HEK293T (cell line): Measurements from ENCODE around the gene DYNLRB1.

Experiments
- BHLHE40 ChIP-seq: fragments of 450-650 bp; IDR thresholded peaks from 2 replicates; pipeline ENCODE4 v1.6.1; 2016; ENCODE audit warnings: mild to moderate bottlenecking, moderate library complexity, borderline replicate concordance
- CTBP1 ChIP-seq: fragments of 450-650 bp; IDR thresholded peaks from 2 replicates; pipeline ENCODE4 v1.6.1; 2016; ENCODE audit warnings: borderline replicate concordance
- FOXK2 ChIP-seq: fragments of 450-650 bp; IDR thresholded peaks from 2 replicates; pipeline ENCODE4 v1.6.1; 2016; ENCODE audit warnings: mild to moderate bottlenecking
- FOXM1 ChIP-seq: fragments of 450-650 bp; IDR thresholded peaks from 2 replicates; pipeline ENCODE4 v1.6.1; 2017; ENCODE audit warnings: mild to moderate bottlenecking, borderline replicate concordance
- HDGF ChIP-seq: fragments of 450-650 bp; IDR thresholded peaks from 2 replicates; pipeline ENCODE4 v1.6.1; 2017; ENCODE audit warnings: antibody characterized with exemption, borderline replicate concordance
- L3MBTL2 ChIP-seq: fragments of 450-650 bp; conservative IDR thresholded peaks from 2 replicates; pipeline ENCODE4 v1.6.1; 2016; ENCODE audit warnings: mild to moderate bottlenecking
- LEF1 ChIP-seq: fragments of 450-650 bp; IDR thresholded peaks from 2 replicates; pipeline ENCODE4 v1.6.1; 2017; ENCODE audit warnings: mild to moderate bottlenecking, borderline replicate concordance
- NFRKB ChIP-seq: fragments of 450-650 bp; IDR thresholded peaks from 2 replicates; pipeline ENCODE4 v1.6.1; 2016; ENCODE audit warnings: mild to moderate bottlenecking, moderate library complexity
- SP1 ChIP-seq: fragments of 450-650 bp; IDR thresholded peaks from 2 replicates; pipeline ENCODE4 v1.6.1; 2017
- SUZ12 ChIP-seq: fragments of 450-650 bp; IDR thresholded peaks from 2 replicates; pipeline ENCODE4 v1.6.1; 2016; ENCODE audit warnings: mild to moderate bottlenecking
- TARDBP ChIP-seq: fragments of 450-650 bp; IDR thresholded peaks from 2 replicates; pipeline ENCODE4 v1.6.1; 2016
- TF ChIP-seq, protein P1 (sequence below): fragments of 450-650 bp; IDR thresholded peaks from 2 replicates; pipeline ENCODE4 v1.6.1; 2016

DNA sequence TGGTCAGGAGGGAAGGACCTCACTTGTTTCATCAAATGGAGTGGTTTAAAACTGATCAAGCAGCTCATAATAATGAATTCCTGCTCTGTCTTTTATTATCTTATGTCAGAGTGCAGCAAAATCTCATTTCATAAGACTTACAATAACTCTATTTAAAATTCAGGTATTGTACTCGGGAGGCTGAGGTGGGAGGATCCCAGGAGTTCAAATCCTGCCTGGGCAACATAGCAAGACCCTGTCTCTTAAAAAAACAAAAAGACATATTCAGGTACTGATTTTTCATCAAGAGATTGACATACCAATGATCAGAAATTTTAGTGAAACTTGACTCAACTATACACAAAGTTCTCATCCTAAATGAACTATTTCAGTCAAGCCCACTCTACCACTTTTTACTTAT, 5.6 kb upstream of the DYNLRB1 start:
- TF ChIP-seq L3MBTL2 (no peak), SP1 (no peak), SUZ12 (no peak), LEF1 (no peak), NFRKB (no peak), FOXK2 (no peak), HDGF (no peak), CTBP1 (no peak), TARDBP (no peak), BHLHE40 (no peak), FOXM1 (no peak)
- TF ChIP-seq, protein P1, sequence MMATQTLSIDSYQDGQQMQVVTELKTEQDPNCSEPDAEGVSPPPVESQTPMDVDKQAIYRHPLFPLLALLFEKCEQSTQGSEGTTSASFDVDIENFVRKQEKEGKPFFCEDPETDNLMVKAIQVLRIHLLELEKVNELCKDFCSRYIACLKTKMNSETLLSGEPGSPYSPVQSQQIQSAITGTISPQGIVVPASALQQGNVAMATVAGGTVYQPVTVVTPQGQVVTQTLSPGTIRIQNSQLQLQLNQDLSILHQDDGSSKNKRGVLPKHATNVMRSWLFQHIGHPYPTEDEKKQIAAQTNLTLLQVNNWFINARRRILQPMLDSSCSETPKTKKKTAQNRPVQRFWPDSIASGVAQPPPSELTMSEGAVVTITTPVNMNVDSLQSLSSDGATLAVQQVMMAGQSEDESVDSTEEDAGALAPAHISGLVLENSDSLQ: no peak
